Activated CD8-positive, alpha-beta memory T cell treated with anti-CD3 and anti-CD28 coated beads for 36 hours (primary cell): Measurements from ENCODE around the gene ANKRD44. TPM values are rescaled to one million over a fixed set of nuclear protein-coding genes. Genes with fewer than 3 reads are reported as not detected.

Experiments
- CTCF ChIA-PET: fragments of 350-600 bp; sonication (Branson Sonifier 250); formaldehyde crosslinking; loops from one replicate; lab custom pipeline; 2021; ENCODE audit warnings: antibody characterized with exemption; lab: Charles Lee
- POLR2A ChIA-PET: fragments of 350-600 bp; sonication (Branson Sonifier 250); formaldehyde crosslinking; loops from one replicate; lab custom pipeline; 2021; ENCODE audit warnings: antibody characterized with exemption; lab: Charles Lee
- total RNA-seq, 2 experiments: library from RNA; stranded (reverse); gene quantifications; one replicate each; pipeline ENCODE4 v1.2.3, GENCODE V29; 2021

ANKRD44 gene
- total RNA-seq, 2 experiments from 2014 or later = 119 to 130 TPM

DNA sequence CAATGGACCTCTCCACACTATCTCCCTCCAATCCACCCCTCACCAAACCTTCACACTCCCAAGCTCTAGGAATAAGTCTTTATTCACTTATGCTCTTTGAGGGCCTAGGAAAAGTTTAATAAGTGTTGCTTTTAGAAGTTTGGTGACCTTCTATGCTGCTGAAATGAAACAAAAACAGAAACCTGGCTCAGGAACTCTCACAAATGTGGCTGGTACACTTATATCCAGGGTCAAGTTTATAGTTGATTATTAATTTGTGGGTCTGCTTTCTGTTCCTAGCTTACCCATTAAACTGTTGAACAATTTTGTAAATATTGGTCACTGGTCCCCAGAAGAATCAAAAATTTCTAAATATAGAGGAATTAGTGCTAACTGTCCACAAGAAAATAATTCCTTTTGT is 14.2 kb upstream of the ANKRD44 start:
- POLR2A ChIA-PET = no interaction called here
- CTCF ChIA-PET = no interaction called here

DNA sequence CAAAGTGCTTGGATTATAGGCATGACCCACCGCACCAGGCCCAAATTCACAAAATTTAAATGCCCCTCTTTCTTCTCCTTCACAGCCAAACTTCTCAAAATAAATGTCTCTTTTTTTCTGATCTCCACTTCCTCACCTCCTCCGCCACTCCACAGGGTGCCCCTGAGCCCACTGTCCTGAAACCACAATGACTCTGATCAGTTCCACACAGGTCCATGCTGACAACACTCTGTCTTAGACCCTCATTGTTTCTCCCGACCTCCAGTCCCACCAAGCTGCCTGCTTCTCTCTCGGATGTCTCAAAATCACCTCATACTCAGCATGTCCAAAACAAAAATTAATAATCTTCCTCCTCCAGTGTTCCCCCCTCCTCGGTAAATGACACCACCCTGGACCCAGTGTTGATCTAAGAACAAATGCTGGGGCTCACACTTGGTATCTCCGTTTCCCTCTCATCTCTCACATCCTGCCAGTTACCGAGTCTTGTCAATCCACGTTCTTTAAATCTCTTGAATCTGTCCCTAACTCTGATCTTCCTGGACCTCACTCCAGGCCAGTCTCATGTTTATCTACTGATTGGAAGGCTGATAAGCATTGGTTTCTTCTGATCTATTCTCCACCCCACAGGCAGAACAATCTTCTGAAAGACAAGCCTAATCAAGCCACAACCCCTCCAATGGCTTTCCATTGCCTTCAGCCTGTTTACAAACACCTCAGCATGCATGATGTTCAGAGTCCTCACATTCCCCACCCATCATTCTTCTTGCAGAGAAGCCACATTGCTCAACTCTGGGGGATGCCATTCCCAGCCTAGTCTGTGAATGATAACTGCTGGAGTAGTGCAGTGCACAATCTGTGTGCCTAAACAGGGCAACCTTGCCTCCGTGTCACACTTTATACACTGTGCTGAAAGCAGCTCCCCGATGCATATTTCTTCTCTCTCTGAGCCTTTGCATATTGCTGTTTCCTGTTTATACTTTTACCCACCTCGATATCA is 12.4 kb upstream of the ANKRD44 start:
- POLR2A ChIA-PET = no interaction called here
- CTCF ChIA-PET = interaction anchor here (1.6 kb wide), 2 partner anchors 68 to 128 kb away, joined by 4 read pairs; no protein-coding TSS in a partner anchor

DNA sequence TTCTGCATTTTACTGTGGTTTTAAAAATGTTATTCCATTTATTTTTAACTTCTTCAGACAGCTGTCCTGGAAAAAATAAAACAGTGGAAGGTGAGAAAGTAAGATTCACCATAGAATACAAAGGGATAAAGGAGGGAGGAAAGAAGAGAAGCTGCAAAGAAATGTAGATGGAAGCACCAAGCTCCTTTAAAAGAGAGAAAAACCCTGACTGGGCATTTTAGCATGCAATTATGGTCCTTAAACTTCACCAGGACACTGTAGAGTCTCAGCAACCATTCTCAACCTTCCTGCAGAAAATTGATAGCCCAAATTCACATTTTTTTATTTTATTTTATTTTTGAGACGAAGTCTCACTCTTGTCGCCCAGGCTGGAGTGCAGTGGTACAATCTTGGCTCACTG is 11.6 kb upstream of the ANKRD44 start:
- ChIA-PET CTCF (interaction anchor here (1.6 kb wide), 1 partner anchor 128 kb away, joined by 4 read pairs; no protein-coding TSS in a partner anchor), POLR2A (interaction anchor here (0.6 to 0.7 kb wide), 2 partner anchors 16 to 24 kb away, joined by 4 to 8 read pairs; no protein-coding TSS in a partner anchor)

DNA sequence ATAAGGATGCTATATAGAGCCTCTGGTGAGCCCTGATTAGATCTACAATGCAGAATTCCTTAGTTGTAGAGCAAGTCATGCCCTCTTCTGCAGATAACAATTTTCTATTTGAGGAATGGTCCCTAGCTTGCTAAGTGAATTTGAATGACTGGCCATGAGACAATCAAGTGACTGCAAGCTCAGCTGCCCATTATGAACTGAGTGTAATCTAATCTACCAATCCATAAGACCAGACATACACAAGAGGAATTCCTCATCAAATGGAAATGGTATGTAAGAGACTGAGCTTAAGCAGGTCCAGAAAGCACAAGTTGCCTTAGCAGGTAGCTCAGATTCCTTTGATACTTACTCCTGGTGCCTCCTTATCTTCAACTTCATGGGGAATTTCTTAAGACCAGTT is 4.8 kb upstream of the ANKRD44 start:
- ChIA-PET POLR2A (no interaction called here), CTCF (no interaction called here)

DNA sequence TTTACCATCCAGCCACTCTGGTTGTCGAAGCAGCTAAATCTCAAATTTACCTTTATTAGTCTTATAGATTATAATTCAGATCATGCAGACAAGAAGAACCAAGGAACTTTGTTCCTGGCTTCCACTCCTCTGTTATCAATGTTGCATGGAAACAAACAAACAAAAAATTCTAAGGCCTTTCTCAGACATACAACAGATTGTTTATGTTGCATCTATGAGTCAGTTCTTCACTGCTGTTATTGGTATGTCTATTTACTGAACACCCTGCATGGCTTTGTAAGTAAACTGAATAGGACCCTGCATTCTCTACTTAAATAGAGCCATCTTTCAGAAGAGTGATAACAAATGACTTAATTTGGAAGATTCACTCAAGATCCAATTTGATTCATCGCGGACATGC is 1.6 kb upstream of the ANKRD44 start:
- ChIA-PET CTCF (interaction anchor here (1.0 to 2.3 kb wide), 3 partner anchors 66 to 121 kb away, joined by 4 to 10 read pairs (median 4); no protein-coding TSS in a partner anchor), POLR2A (no interaction called here)

DNA sequence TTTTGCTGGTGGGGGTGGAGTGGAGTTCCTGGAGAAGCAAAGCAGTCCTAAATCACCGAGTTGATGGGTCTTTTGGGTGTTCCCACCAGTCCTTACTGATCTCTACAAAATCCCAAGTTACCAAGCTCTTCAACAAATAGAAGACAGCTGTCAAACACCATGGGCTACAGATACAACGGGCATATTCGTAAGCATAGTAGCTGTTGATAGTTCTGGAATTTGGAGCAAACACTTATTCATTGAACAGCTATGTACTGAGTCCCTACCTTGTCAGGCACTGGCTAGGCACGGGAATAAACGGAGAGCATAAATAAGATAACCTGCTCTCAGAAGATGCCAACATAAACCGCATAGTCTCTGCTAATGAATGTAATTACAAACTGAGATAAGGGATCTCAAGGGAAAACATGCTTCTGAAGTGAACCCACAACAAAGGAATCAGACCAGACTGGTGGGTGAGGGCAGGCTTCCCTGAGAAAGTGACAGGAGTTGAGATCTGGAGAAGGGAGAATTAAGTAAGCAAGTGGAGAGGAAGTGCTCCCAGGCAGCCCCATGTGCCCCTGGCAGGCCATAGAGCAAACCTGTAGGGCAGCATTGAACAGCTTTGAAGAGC is 947 bp upstream of the ANKRD44 start:
- POLR2A ChIA-PET = interaction anchor here (0.6 kb wide), 1 partner anchor 24 kb away, joined by 3 read pairs; no protein-coding TSS in a partner anchor
- CTCF ChIA-PET = interaction anchor here (0.6 to 3.5 kb wide), 9 partner anchors 16 to 200 kb away, joined by 3 to 13 read pairs (median 3); no protein-coding TSS in a partner anchor

DNA sequence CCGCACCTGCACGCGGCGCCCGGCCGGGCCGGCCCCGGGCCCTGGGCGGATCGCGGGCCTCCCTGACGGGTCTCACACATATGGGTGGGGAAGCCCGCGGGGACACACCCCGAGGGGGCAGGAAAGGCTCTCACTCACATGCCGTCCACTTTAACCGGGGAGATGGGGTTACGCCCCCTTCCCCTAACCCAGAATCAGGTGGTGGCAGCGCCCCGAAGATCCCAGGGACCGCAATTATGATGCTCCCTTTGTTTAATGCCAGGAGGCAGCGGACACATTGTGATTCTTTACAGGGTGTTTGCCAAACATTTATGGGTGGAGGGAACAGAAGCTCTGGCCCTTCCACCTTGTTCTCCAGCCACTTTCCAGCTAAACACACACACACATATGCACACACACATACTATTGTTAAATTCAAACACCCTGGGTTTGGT is 424 bp upstream of the ANKRD44 start:
- ChIA-PET POLR2A (interaction anchor here (0.6 kb wide), 1 partner anchor 24 kb away, joined by 3 read pairs; no protein-coding TSS in a partner anchor), CTCF (interaction anchor here (0.6 to 3.5 kb wide), 8 partner anchors 16 to 199 kb away, joined by 3 to 13 read pairs (median 3); no protein-coding TSS in a partner anchor)

DNA sequence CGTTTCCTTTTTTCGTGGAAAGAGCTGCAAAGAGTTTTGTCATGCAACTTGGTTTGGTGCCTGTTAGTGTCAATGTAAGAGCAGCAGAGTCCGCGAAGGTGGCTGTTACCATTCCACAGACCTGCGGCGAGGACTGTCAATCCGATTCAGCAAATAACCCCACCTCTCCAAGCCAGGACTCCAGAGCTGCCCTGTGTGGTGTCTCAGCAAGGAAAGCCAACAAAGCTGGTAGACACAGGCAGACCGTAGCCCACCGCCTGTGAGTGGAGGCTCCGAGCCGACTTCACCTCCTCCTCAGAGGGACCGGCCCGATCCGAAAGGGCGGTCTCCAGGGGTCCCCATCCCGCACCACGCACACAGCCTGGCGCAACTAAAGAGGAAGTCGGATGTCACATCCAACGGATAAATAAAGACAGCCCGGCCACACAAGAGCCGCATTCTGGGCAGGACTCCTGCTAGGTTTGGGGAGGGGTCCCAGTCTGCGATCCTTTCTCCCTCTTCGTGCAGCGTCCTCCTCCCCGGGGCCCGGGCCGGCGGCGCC is 819 bp downstream of the ANKRD44 start:
- POLR2A ChIA-PET = interaction anchor here (0.7 to 3.4 kb wide), 3 partner anchors 11 to 111 kb away, joined by 3 to 34 read pairs (median 7); no protein-coding TSS in a partner anchor
- CTCF ChIA-PET = interaction anchor here (0.7 to 3.5 kb wide), 9 partner anchors 9 to 196 kb away, joined by 3 to 13 read pairs (median 4); no protein-coding TSS in a partner anchor

DNA sequence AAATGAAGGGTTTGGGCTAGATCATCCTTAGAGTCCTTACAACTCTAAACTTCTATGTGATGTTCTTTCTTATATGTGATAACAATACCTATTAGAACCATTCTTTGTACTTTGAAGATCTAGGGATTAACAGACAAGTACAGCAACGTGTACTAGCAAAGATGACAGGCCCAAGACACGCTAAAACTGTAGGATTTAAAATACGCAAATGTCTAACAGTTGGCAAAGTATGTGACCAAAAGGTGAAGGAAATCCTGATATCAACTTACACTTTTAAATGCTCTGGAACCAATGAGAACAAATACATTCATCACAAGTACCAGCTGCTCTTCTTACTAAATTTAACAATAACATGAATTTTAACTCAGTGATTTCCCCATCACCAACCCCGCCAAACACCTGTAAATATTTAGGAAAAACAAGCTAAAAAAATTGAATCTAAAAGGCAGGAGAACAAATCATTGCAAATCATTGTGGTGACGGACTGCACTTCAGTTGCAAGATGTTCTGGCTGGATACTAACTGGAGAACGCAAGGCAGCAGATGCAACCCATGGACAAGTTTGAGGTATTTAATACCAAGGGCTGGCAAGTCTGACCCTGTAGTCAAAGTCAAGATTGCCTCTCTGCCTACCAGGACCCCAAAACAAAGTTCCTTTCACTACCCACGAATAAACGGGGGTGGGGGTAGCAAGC is 1.4 kb downstream of the ANKRD44 start:
- ChIA-PET POLR2A (interaction anchor here (0.7 to 3.4 kb wide), 7 partner anchors 11 to 111 kb away, joined by 3 to 34 read pairs (median 7); no protein-coding TSS in a partner anchor), CTCF (interaction anchor here (1.4 to 3.5 kb wide), 8 partner anchors 8 to 195 kb away, joined by 3 to 13 read pairs (median 4); no protein-coding TSS in a partner anchor)

DNA sequence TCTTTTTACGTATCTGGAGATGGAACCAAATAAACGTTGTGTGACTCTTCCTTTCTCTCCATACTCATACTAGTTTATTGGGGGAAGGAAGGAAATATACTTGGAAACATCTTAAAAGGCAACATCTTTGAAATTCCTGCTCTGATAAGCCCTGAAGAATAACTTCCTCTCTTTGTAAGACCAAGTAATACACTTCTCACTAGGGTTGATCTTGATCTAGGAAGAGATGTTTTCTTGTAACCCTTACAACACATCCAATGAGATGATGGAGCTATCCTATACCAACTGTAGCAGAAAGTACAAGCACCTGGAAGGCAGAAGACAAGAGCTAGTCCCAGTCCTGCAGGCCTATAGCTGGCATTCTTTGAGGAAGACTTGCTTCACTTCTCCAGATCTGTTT is 2.0 kb downstream of the ANKRD44 start:
- ChIA-PET POLR2A (interaction anchor here (0.6 to 3.4 kb wide), 12 partner anchors 10 to 110 kb away, joined by 3 to 34 read pairs (median 5); no protein-coding TSS in a partner anchor), CTCF (interaction anchor here (0.5 to 3.5 kb wide), 11 partner anchors 8 to 195 kb away, joined by 3 to 13 read pairs (median 3); no protein-coding TSS in a partner anchor)

DNA sequence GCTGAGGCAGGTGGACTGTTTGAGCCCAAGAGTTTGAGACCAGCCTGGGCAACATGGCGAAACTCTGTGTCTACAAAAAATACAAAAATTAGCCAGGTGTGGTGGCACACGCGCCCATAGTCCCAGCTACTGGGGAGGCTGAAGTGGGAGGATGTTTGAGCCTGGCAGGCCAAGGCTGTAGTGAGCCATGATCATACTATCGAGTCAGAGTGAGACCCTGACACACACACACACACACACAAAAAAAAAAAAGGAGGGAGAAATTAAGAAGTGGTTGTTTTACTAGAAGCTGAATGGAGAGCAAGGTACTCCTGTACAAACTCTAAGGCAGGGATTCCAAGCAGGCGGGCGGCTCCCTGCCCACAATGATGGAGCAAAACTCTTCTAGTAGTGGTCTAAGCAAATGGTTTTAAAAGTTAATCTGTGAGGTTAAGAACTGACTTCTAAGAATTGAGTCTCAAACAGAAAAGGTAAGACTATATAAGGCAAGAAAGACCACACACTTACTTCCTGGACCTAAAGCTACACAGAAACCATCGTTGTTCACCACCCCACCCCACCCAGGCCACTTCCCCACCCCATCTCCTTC is 2.6 kb downstream of the ANKRD44 start:
- CTCF ChIA-PET = interaction anchor here (0.5 to 3.5 kb wide), 10 partner anchors 15 to 194 kb away, joined by 3 to 13 read pairs (median 4); no protein-coding TSS in a partner anchor
- POLR2A ChIA-PET = interaction anchor here (0.6 to 3.4 kb wide), 15 partner anchors 10 to 109 kb away, joined by 3 to 34 read pairs (median 5); no protein-coding TSS in a partner anchor

DNA sequence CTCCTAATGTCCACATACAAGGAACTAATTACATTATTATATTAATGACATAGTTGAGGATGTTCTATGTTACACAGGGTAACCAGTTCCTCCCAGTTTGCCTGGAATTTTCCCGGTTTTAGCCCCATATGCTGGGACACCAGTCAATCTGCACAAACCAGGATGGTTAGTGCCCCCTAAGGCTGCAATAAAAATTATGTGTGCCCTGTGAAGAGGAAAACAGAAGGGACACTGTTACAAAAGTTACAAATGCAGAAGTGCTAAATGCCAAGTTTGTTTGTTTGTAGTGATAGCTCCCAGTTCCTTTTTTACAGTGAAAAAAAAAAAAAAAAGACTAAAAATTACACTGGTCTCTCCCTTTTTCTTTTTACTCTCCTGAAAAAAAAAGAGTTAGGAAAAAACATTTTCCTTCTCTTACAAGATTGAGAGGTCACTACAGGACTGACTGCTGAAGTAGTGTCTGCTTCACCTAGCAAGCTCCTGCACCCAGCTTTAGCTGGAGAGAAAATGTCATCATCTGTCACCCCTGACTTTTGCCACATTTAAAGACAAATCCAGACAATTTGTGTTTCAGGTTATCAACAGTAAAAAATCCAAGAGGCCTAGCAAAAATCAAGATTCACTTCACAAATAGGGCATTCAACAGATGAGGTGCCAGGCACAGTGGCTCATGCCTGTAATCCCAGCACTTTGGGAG is 3.2 kb downstream of the ANKRD44 start:
- POLR2A ChIA-PET = interaction anchor here (0.6 to 3.4 kb wide), 9 partner anchors 9 to 636 kb away, joined by 3 to 34 read pairs (median 5); no protein-coding TSS in a partner anchor
- CTCF ChIA-PET = interaction anchor here (0.6 to 2.9 kb wide), 7 partner anchors 11 to 171 kb away, joined by 3 to 13 read pairs (median 5); no protein-coding TSS in a partner anchor

DNA sequence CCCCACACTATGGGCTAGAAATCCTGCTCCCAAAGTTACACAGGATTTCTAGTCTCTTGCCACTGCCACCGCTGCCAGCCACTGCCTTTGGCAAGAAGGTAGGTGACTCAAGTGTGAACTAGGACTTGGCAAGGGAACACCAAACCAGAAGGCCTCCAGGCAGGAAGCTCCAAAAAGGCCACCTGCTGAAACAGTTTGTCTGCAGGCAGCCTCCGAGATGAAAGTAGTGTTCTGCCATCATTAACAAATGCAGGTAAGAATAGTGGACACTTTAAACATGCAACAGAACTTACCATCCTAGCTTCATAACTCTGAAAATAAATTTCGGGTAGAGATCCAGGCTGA is 3.9 kb downstream of the ANKRD44 start:
- ChIA-PET POLR2A (interaction anchor here (0.6 to 2.6 kb wide), 5 partner anchors 9 to 635 kb away, joined by 4 to 22 read pairs (median 6); no protein-coding TSS in a partner anchor), CTCF (interaction anchor here (0.6 to 2.5 kb wide), 3 partner anchors 12 to 170 kb away, joined by 3 to 6 read pairs (median 5); no protein-coding TSS in a partner anchor)

DNA sequence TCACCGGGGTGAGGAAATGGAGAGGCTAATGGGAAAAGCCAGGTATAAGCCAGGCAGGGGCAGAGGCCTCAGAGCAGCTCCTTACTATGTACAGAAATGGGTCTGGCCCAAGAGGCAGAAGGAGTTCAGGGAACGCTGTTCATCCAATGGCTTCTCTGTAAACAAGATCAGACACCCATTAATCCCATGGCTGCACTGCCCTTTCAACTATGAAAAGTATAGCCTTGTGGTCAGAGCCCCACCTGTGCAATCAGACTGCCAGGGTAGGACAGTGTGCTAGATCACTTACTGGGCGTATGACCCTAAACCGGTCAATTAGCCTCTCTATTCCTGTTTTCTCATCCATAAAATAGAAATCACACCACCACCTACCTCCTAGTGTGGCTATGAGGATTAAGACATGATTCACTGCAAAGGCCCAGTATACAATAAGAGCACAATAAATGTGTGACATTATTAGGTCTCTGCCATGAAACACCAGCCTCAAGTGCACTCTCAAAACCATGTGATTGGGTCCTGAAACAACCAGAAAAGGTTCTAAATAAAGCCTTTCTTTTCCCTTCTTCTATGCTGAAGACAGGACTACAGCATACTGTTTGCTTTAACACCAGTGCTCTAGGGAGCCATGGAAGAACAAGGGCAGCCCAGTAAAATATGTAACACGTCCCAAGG is 4.4 kb downstream of the ANKRD44 start:
- ChIA-PET POLR2A (interaction anchor here (0.7 to 2.6 kb wide), 3 partner anchors 8 to 98 kb away, joined by 3 to 22 read pairs (median 6); no protein-coding TSS in a partner anchor), CTCF (no interaction called here)

DNA sequence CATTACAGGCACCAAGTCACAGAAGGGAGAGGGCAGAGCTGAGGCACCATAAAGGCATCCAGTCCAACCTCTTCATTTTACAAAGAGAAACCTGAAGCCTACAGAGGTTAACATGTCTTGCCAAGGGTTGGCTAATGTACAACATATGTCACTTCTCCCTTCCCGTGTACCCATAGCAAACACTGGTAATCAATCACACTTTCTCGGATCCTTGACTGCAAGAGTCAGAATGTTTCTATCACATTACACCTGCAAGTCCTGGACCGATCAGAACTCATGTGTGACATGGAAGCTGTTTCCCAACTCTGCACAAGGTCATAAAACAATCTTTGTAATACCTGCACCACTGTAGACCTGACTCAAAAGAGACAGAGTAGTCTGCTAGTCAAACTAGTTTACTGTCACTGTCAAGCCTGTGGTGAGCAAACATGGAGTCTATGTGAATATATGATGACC is 6.0 kb downstream of the ANKRD44 start:
- POLR2A ChIA-PET = interaction anchor here (0.6 to 1.6 kb wide), 3 partner anchors 11 to 1166 kb away, joined by 3 to 7 read pairs (median 6); no protein-coding TSS in a partner anchor
- CTCF ChIA-PET = interaction anchor here (1.1 to 1.7 kb wide), 2 partner anchors 10 to 19 kb away, joined by 5 to 11 read pairs; no protein-coding TSS in a partner anchor
